SIG-M5 treated with dmso at 0.1 percent for 504 hours (cell line): ENCODE results near the gene MRTFA.
"Not testable (repeated sequence)": the region's sequence is repeated elsewhere in the genome, so short reads cannot be mapped to it uniquely, and the experiment has no call there.

Source experiments
- DNase-seq: peaks from one replicate; lab custom pipeline; 2025; ENCODE audit not compliant: unreplicated experiment; lab: John Stamatoyannopoulos, UW

The MRTFA gene

GRCh38 chr22:40598712-40599111 is 37.8 kb downstream of the MRTFA start:
- DNase-seq: not testable (repeated sequence)

- no peak for DNase-seq
These were observed 38.7 kb downstream of the MRTFA start for GRCh38 chr22:40597526-40598430.

- DNase-seq: peak; percentile 6
These were observed 40.9 kb downstream of the MRTFA start for GRCh38 chr22:40595497-40596234.

GRCh38 chr22:40594924-40595323 is 41.6 kb downstream of the MRTFA start:
- DNase-seq: no peak

- DNase-seq: no peak
These were observed 42.2 kb downstream of the MRTFA start for GRCh38 chr22:40594346-40594745.

GRCh38 chr22:40593460-40594273 is 42.9 kb downstream of the MRTFA start:
- no peak for DNase-seq

GRCh38 chr22:40592352-40593113 is 44.0 kb downstream of the MRTFA start:
- DNase-seq: no peak

- no peak for DNase-seq
These were observed 47.8 kb downstream of the MRTFA start for GRCh38 chr22:40588726-40589125.

GRCh38 chr22:40586781-40587180 is 49.7 kb downstream of the MRTFA start:
- no peak for DNase-seq

- no peak for DNase-seq
These were observed 51.2 kb downstream of the MRTFA start for GRCh38 chr22:40585310-40585751.

GRCh38 chr22:40584766-40585165 is 51.8 kb downstream of the MRTFA start:
- DNase-seq: not testable (repeated sequence)

GRCh38 chr22:40583053-40583741 is 53.3 kb downstream of the MRTFA start:
- no peak for DNase-seq

GRCh38 chr22:40582063-40582462 is 54.5 kb downstream of the MRTFA start:
- DNase-seq: no peak

GRCh38 chr22:40580631-40581030 is 55.9 kb downstream of the MRTFA start:
- DNase-seq: no peak

GRCh38 chr22:40578171-40578570 is 58.3 kb downstream of the MRTFA start:
- DNase-seq: no peak

- DNase-seq: no peak
These were observed 63.5 kb downstream of the MRTFA start for GRCh38 chr22:40572976-40573375.

- no peak for DNase-seq
These were observed 64.6 kb downstream of the MRTFA start for GRCh38 chr22:40571887-40572286.

- no peak for DNase-seq
These were observed 68.7 kb downstream of the MRTFA start for GRCh38 chr22:40567626-40568328.

- DNase-seq: no peak
These were observed 69.4 kb downstream of the MRTFA start for GRCh38 chr22:40567106-40567505.
